Endometrial microvascular endothelial cells (primary cell): ENCODE data around the gene IL16. TPM values are rescaled to one million over a fixed set of nuclear protein-coding genes. Genes with fewer than 3 reads are reported as not detected.

Experiments used
- in situ Hi-C: cut with HindIII; loops from 2 replicates; pipeline ENCODE4 v1.10.0; 2017; ENCODE audit warnings: low sequenced_read_pairs, low pct_unique_long_range_greater_than_20kb; ENCODE audit errors: inconsistent ontology term
- total RNA-seq: library from RNA; depleted of rRNA; stranded (reverse); fragments of >200 nt; gene quantifications from one replicate; pipeline ENCODE4 v1.2.3, GENCODE V29; 2015; ENCODE audit errors: inconsistent ontology term

Gene IL16
- total RNA-seq, 1 donor from 2014 or later, result not detected

DNA sequence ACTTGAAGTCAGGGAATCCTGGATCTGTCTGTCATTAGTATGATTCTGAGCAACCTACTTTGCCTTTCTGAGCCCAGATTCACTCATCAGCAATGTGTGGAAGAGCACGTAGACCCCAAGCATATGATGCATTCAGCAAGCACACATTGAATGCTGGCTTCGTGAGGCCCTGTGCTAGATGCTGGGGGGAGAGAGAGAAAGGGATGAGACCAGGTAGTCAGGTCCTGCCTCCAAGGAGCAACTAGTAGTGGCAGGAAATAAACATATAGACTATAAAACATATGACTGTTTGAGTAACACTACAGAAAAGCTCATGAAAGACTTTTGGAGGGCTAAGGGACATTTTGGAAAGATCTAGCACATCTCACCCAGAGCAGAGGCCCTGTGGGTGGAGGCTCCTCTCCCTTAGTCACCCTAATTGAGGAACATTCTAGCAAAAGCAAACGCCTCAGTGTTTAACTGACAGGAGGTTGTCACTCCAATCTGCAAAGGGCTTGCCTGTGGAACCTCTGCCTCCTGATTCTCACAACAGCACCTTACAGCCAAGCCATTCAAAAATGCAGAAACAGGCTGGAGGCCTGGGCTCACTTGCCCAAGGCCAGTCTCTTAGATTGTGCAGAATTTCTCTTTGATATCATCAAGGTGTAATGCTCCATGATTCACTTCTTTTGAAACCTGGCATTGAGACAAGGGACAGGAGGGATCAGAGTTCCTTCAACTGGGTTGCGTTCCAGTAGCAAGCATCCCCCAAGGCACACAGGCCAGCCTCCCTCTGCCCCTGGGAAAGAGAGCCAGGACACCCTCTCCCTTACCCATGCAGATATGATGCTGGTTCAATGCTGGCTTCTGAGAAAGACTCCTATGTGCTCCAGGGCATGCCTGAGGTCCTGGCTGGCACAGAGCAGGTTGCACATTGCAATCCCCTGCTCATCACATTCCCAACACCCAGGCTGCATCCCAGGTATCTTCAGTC is 101.2 kb downstream of the IL16 start:
- in situ Hi-C loops, result loop anchor here (10.0 kb wide), 1 partner anchor 123 kb away; no protein-coding TSS in a partner anchor

- in situ Hi-C loops, result loop anchor here (10.0 kb wide), 1 partner anchor 124 kb away; no protein-coding TSS in a partner anchor
These were observed 101.9 kb downstream of the IL16 start for GRCh38 chr15:81298611-81299010.

DNA sequence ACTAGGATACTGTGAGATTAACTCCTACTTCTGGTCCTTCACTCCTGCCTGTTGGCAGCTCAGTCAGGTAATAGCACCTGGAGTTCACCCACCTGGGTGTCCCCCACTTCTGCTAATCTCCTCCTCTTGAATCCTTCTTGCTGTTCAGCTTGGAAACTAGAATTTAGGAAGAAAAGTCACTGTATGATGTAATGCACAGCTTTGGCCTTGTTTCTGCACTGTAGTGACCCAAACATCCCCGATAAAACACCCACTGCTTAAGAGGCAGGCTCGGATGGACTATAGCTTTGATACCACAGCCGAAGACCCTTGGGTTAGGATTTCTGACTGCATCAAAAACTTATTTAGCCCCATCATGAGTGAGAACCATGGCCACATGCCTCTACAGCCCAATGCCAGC is 102.5 kb downstream of the IL16 start:
- in situ Hi-C loops, result loop anchor here (10.0 kb wide), 1 partner anchor 124 kb away; no protein-coding TSS in a partner anchor

GRCh38 chr15:81299630-81300273 is 103.1 kb downstream of the IL16 start:
- in situ Hi-C loops, result loop anchor here (10.0 kb wide), 1 partner anchor 125 kb away; no protein-coding TSS in a partner anchor

- in situ Hi-C loops, result no loop called here
These were observed 104.7 kb downstream of the IL16 start for GRCh38 chr15:81301385-81301784.

- in situ Hi-C loops, result no loop called here
These were observed 105.2 kb downstream of the IL16 start for GRCh38 chr15:81301815-81302399.

GRCh38 chr15:81302701-81303109 is 106.0 kb downstream of the IL16 start:
- in situ Hi-C loops, result no loop called here

DNA sequence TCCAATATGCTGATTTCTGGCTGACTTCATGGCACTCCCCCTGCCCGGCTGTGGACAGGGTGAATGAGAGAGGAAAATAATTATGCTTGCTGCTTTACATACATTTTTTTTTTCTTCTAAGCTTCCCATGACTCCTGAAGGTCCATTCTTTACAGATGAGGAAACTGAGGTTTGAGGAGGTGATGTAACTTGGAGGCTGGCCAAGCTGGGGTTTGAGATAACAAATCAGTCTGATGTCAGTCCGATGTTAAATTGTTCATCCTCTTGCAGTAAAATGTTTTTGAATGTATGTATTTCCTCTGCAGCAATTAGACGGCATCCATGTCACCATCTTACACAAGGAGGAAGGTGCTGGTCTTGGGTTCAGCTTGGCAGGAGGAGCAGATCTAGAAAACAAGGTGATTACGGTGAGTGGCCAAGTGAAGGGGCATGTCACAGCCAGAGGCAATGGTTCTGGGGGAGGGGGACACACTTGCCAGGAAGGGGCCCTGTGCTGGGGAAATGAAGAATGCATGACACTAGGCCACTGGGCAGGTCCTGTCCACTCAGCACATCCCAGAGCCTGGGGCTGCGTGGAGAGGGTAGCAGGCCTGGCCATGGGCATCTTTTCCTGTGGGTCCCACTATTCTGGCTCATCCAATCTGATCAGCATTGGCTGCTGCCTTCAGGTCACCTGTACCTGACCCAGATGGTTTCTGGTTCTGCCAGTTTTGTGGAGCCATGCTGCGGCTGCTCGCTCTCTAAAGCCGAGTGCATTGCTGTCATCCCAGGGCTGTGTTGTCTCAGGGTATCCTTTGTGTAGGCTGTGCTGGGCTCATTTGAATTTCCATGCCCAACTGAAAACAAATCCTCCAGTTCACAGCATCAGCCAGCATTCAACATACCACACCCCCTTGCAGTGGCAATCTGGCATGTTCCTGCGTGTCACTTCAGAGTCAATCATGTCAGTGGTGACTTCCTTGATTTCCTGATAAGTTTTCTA is 106.9 kb downstream of the IL16 start:
- in situ Hi-C loops, result no loop called here

- in situ Hi-C loops, result no loop called here
These were observed 107.5 kb downstream of the IL16 start for GRCh38 chr15:81304226-81304625.

- in situ Hi-C loops, result no loop called here
These were observed 111.6 kb downstream of the IL16 start for GRCh38 chr15:81308260-81308659.

DNA sequence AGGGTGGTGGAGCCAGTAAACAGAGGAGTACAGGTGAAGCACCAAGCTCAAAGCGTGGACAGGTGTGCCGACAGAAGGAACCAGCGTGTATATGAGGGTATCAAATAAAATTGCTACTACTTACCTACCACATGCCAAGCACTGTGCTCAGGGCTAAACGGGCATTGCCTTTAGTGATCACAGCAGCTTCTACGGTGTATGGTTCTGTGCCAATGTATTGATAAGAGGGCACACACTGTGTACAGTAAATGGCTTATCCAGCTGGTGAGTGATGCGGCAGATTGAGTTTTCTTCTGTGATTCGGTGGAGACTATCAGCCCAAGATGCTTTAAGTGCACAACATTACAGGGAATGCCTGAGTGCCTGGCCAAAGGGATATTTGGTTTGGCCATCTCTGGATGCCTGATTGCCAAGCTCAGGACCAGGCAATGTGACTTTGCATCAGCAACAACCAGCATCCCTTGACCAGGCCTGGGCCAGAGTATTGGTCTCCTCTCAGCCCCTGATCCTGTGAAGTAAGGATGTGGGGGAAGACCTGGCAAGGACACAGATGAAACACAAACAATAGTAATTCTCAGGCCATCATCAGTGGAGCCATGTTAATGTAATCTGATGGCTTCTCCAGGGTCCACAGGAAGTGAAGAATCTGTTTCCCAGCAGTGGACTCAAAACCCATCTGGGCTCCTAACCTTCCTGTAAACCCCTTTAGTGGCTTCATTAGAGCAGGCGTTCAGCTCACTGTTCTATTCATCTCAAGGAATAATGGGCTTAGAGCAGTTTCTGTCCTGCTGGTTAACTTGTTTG is 113.2 kb downstream of the IL16 start:
- in situ Hi-C loops, result no loop called here

DNA sequence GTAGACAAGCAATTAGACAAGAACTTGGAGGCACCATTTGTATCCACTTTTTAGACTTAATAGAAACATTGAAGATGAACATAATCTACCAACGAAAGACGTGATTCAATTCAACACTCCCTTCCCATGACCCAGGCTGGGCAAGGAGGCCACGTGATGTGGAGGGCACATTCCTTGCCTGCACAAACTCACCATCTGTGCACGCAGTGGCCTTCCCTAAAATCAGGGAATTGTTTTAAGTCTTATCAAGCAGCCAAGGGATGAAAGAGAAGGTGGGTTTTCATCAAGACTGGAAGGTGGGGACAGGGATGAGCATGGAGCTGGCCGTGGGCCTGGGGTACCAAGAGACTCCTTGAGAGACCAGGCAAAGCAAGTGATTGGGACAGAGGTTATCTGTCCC is 113.8 kb downstream of the IL16 start:
- in situ Hi-C loops, result no loop called here

DNA sequence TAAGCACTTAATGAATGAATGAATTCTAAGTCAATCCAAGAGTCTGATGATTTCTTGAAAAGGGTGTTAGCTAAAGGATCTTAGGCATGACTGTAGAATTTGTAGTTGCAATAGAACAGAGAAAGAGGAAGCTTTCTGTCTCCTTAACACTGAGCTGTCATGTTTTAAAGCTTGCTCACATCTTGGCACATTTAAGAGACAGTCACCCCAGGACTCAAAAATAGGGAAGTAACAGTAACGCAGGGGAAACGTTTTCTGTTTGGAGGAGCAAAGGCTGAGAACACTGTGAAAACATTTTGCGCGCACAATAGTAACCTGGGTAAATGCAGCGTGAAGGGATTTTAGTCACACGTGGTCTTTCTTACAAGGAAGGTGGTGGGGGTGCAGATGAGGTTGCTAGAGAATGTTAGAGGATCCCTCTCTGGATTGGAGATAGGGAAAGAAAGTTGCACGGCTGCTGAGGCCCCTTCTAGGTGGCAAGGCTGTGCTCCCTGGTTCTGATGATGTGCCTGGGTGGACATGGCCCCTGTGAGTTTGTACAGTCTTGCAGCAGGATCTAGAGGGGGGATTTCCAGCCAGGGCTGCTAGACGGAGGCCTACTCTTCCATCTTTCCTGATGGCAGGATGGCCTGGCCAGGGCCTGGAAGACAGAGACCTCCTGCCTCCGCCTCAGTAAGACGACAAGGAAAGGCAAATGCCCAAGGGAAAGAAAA is 115.2 kb downstream of the IL16 start:
- in situ Hi-C loops, result no loop called here

DNA sequence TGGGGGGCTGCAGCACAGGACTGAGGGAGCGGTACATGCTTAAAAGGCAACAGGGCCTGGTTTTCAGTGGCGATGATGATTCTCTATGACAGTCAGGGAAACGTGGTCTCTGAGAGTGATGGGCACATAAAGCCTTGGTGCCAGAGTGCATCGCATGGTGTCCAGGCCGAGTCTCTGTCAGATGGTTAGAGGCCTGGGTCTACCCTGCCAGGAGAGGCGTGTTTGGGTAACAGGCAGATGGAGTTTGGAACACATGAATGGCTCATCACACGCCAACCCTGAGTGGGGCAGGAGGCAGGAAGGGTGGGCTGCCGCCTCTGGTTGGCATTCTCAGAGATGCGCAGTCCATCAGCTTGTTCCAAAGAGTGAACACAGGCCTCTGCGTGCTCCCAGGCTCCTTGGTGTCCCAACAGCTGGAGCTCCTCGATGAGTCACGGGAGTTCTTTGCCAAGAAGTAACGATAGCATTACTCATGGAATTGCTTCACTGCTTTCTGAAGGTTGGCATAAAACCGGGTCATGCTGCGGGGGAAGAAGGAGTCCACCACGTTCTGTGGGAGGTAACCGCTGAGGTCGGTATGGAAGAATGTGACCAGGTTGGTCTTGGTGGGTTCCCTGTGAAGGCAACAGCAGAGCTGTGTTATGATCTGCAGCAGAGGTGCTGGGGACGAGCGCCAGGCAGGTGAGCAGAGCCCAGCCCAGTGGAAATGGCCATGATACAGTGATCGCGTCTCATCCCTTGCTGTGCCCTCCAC is 116.3 kb downstream of the IL16 start:
- in situ Hi-C loops, result no loop called here

- in situ Hi-C loops, result no loop called here
These were observed 117.0 kb downstream of the IL16 start for GRCh38 chr15:81313686-81314085.

DNA sequence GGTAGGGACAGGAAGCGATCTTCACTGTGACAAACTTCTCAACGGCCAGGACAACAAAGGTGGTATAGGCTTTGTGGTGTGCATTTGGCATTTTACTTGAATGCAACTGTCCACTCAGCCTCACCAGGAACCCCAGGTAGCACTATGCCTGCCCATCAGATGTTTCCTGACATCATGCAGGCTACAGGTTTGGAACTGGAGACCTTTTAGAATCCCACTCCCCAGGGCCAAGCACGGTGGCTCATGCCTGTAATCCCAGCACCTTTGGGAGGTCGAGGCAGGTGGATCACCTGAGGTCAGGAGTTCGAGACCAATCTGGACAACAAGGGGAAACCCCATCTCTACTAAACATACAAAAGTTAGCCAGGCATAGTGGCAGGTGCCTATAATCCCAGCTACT is 117.7 kb downstream of the IL16 start:
- in situ Hi-C loops, result no loop called here
